DOHH2 (cell line): ENCODE measurements around the gene LRFN4.

Experiments used
- H3F3A ChIP-seq: fragments of 200-600 bp; sonication (generic), shearing (Covaris generic); 2 replicates; pipeline ENCODE4 v1.6.0; 2016; ENCODE audit warnings: antibody characterized with exemption, mild to moderate bottlenecking; ENCODE audit not compliant: control insufficient read depth, insufficient read depth
- H3K27ac ChIP-seq: fragments of 200-600 bp; sonication (generic); 2 replicates; pipeline ENCODE4 v1.5.1; 2014; ENCODE audit warnings: low read depth, mild to moderate bottlenecking, low read length, moderate library complexity
- H3K27me3 ChIP-seq: fragments of 200-600 bp; sonication (generic); 2 replicates; pipeline ENCODE4 v1.6.1; 2014; ENCODE audit warnings: mild to moderate bottlenecking, low read length, mixed read lengths; ENCODE audit not compliant: control insufficient read depth
- H3K36me3 ChIP-seq: fragments of 200-600 bp; sonication (generic); 2 replicates; pipeline ENCODE4 v1.6.1; 2014; ENCODE audit warnings: mild to moderate bottlenecking, low read length, moderate library complexity, mixed read lengths; ENCODE audit not compliant: control insufficient read depth
- H3K4me1 ChIP-seq: fragments of 200-600 bp; sonication (generic); 2 replicates; pipeline ENCODE4 v1.6.1; 2014; ENCODE audit warnings: mild to moderate bottlenecking, low read length, mixed read lengths; ENCODE audit not compliant: control insufficient read depth
- H3K4me2 ChIP-seq: fragments of 200-600 bp; sonication (generic); 2 replicates; pipeline ENCODE4 v1.6.0; 2014; ENCODE audit warnings: mild to moderate bottlenecking, low read length, moderate library complexity
- H3K4me3 ChIP-seq: fragments of 200-600 bp; sonication (generic); 2 replicates; pipeline ENCODE4 v1.5.1; 2014; ENCODE audit warnings: mild to moderate bottlenecking, low read length, mixed read lengths
- H3K79me2 ChIP-seq: fragments of 200-600 bp; sonication (generic); 2 replicates; pipeline ENCODE4 v1.6.1; 2014; ENCODE audit warnings: mild to moderate bottlenecking, low read length, mixed read lengths; ENCODE audit not compliant: control insufficient read depth
- H3K9me2 ChIP-seq: fragments of 200-600 bp; sonication (generic); replicated peaks from 2 replicates; pipeline ENCODE4 v1.6.1; 2014; ENCODE audit warnings: mild to moderate bottlenecking, low read length, mixed read lengths; ENCODE audit not compliant: control insufficient read depth
- H3K9me3 ChIP-seq: fragments of 200-600 bp; sonication (generic); 2 replicates; pipeline ENCODE4 v1.6.1; 2014; ENCODE audit warnings: antibody characterized with exemption, low read length, mixed read lengths; ENCODE audit not compliant: control insufficient read depth, insufficient read depth
- H4K20me1 ChIP-seq: fragments of 200-600 bp; sonication (generic); 2 replicates; pipeline ENCODE4 v1.6.0; 2014; ENCODE audit warnings: low read depth, mild to moderate bottlenecking, antibody characterized with exemption, low read length, moderate library complexity; ENCODE audit not compliant: control insufficient read depth, insufficient read depth
- EZH2phosphoT487 ChIP-seq: fragments of 200-600 bp; sonication (generic); IDR thresholded peaks from 2 replicates; pipeline ENCODE4 v1.6.1; 2017; ENCODE audit warnings: borderline replicate concordance, mild to moderate bottlenecking, antibody characterized with exemption, low read length, moderate library complexity, mixed read lengths
- TF ChIP-seq, protein P1 (sequence below): fragments of 200-600 bp; sonication (generic); IDR thresholded peaks from one replicate; pipeline ENCODE4 v1.5.1; 2014; ENCODE audit warnings: antibody characterized with exemption, mild to moderate bottlenecking, low read depth, low read length; ENCODE audit not compliant: poor library complexity, severe bottlenecking

LRFN4 gene

DNA sequence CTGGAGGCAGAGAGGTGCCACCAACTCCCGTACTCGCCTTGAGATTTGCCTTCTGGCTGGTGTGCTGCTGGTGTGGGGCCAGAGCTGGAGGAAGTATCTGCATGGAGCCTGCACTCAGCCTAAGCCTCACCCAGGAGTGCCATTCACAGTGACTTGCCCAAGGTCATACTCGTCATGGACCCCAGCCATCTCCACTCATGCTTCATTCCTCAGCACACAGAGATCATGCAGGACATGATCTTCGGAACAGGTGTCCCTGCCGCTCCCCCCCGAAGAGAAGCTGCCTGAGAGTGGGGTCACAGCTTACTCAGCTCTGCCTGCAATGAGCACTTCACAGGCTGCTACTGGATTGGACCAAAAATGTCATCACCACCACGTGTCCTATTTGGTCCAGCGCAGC is 52.3 kb downstream of the LRFN4 start:
- no peak overlapping the region for H3K4me3 ChIP-seq
- no peak for TF ChIP-seq EZH2phosphoT487
- TF ChIP-seq, protein P1, sequence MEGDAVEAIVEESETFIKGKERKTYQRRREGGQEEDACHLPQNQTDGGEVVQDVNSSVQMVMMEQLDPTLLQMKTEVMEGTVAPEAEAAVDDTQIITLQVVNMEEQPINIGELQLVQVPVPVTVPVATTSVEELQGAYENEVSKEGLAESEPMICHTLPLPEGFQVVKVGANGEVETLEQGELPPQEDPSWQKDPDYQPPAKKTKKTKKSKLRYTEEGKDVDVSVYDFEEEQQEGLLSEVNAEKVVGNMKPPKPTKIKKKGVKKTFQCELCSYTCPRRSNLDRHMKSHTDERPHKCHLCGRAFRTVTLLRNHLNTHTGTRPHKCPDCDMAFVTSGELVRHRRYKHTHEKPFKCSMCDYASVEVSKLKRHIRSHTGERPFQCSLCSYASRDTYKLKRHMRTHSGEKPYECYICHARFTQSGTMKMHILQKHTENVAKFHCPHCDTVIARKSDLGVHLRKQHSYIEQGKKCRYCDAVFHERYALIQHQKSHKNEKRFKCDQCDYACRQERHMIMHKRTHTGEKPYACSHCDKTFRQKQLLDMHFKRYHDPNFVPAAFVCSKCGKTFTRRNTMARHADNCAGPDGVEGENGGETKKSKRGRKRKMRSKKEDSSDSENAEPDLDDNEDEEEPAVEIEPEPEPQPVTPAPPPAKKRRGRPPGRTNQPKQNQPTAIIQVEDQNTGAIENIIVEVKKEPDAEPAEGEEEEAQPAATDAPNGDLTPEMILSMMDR, result no peak

DNA sequence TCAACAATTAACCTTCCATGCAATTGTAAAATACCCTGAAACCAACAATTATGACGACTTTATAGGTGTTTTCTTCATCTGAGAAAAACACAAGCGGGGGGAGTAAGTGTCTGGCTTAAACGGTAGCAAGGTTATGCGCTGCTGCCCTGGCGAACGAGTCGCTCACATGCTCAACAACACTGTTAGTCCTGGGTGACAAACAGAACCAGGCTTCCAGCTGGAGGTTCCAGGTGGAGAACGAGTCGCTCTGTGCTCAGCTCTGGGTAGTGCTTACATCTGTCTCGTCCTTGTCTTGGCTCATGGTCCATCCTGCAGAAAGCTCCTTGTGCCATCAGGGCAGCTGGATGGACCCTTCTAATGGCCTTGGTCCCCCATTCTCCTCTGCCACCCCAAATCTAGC is 53.2 kb downstream of the LRFN4 start:
- no peaks in the 10 kb centered on the region for H3K9me2 ChIP-seq
- H3F3A ChIP-seq, result no peaks in the 10 kb centered on the region
- no peak overlapping the region for H3K4me2 ChIP-seq
- peaks cover 11% of the 10 kb centered on the region for H3K27me3 ChIP-seq
- H3K9me3 ChIP-seq, result no peaks in the 10 kb centered on the region
- H3K4me1 ChIP-seq, result no peaks in the 10 kb centered on the region
- no peaks in the 10 kb centered on the region for H4K20me1 ChIP-seq
- TF ChIP-seq, protein P1, result no peak
- TF ChIP-seq EZH2phosphoT487, result no peak
- H3K79me2 ChIP-seq, result no peaks in the 10 kb centered on the region
- H3K4me3 ChIP-seq, result no peak overlapping the region
- no peaks in the 10 kb centered on the region for H3K36me3 ChIP-seq
- no peak overlapping the region for H3K27ac ChIP-seq

More for the DNA sequence above, 52.3 kb downstream of the LRFN4 start:
- no peaks in the 10 kb centered on the region for H3K36me3 ChIP-seq
- no peak overlapping the region for H3K4me2 ChIP-seq
- no peaks in the 10 kb centered on the region for H3K9me3 ChIP-seq
- no peaks in the 10 kb centered on the region for H3K9me2 ChIP-seq
- H4K20me1 ChIP-seq, result no peaks in the 10 kb centered on the region
- no peaks in the 10 kb centered on the region for H3F3A ChIP-seq
- H3K4me1 ChIP-seq, result no peaks in the 10 kb centered on the region
- peaks cover 11% of the 10 kb centered on the region for H3K27me3 ChIP-seq
- H3K79me2 ChIP-seq, result no peaks in the 10 kb centered on the region
- H3K27ac ChIP-seq, result no peak overlapping the region
